Transverse colon (tissue), 4 donors: ENCODE results near the gene NFKBIL1.

Source experiments
- EP300 ChIP-seq: sonication (generic); formaldehyde crosslinking; IDR thresholded peaks from one replicate; pipeline ENCODE4 v1.6.1; 2017; ENCODE audit warnings: antibody characterized with exemption, low read depth
- POLR2AphosphoS5 ChIP-seq, 3 donors: sonication (generic); formaldehyde crosslinking; IDR thresholded peaks; one replicate each; pipeline ENCODE4 v1.6.1; 2016; ENCODE audit warnings: antibody characterized with exemption in 3 of 3
- TF ChIP-seq, protein P1 (sequence below), 5 experiments: fragments of 200-600 bp in 3 of 5; fragments of 450-650 bp in 2 of 5; sonication (generic) in 3 of 5; IDR thresholded peaks; 1 replicate in 2 of 5; 2 replicates in 3 of 5; pipeline ENCODE4 v1.5.1; 2016 to 2017; ENCODE audit warnings: antibody characterized with exemption in 5 of 5, inconsistent platforms in 3 of 5, mild to moderate bottlenecking in 2 of 5, moderate library complexity in 1 of 5

DNA sequence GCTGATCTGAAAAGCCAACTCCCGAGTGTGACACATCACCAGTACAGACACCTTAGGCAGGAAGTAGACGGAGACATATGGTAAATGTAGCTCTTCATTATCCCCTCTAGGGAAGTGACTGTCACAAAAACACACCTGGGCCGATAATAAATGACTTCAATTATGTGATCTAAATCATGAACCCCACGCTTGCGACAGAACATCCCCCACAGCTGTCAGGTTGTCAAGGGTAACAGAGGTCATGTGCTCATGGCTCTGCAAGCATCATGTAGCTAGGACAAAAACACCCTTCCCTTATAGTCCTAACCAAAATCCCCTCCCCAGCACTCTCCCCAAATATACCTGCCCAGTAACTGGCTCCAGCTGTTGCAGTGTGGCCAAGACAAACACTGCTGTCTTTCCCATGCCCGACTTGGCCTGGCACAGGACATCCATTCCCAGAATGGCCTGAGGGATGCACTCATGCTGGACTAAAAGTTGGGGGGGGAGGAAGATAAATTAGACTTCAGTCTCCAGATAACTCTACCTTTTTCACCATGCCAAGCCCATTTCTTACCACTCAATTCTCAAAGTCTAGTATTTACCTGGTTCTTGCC, 8.5 kb upstream of the NFKBIL1 start:
- no peak for TF ChIP-seq POLR2AphosphoS5 (IDR thresholded peaks at IDR 0.05)
- TF ChIP-seq, protein P1, sequence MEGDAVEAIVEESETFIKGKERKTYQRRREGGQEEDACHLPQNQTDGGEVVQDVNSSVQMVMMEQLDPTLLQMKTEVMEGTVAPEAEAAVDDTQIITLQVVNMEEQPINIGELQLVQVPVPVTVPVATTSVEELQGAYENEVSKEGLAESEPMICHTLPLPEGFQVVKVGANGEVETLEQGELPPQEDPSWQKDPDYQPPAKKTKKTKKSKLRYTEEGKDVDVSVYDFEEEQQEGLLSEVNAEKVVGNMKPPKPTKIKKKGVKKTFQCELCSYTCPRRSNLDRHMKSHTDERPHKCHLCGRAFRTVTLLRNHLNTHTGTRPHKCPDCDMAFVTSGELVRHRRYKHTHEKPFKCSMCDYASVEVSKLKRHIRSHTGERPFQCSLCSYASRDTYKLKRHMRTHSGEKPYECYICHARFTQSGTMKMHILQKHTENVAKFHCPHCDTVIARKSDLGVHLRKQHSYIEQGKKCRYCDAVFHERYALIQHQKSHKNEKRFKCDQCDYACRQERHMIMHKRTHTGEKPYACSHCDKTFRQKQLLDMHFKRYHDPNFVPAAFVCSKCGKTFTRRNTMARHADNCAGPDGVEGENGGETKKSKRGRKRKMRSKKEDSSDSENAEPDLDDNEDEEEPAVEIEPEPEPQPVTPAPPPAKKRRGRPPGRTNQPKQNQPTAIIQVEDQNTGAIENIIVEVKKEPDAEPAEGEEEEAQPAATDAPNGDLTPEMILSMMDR (IDR thresholded peaks at IDR 0.05): no peak
- TF ChIP-seq EP300: no peak
